Mucosa of descending colon (tissue), 3 donors: ENCODE results near the gene RTBDN. TPM values are rescaled to one million over a fixed set of nuclear protein-coding genes. Genes with fewer than 3 reads are reported as not detected.

Source experiments
- ATAC-seq: fragments of 200-7000 bp; cut with Tn5 transposase; one replicate; pipeline ENCODE4 v1.9.1; 2020; ENCODE audit warnings: mild to moderate bottlenecking, moderate library complexity
- DNase-seq, 3 donors: peaks; one replicate each; pipeline ENCODE4 v3.0.0-alpha.2; 2020
- H3K36me3 ChIP-seq: fragments of 200-600 bp; one replicate; pipeline ENCODE4 v1.8.0; 2021; ENCODE audit warnings: low read depth, mild to moderate bottlenecking
- H3K4me1 ChIP-seq: fragments of 200-600 bp; one replicate; pipeline ENCODE4 v1.8.0; 2021; ENCODE audit warnings: low read depth, mild to moderate bottlenecking
- H3K4me3 ChIP-seq: fragments of 200-600 bp; one replicate; pipeline ENCODE4 v1.8.0; 2021; ENCODE audit warnings: mild to moderate bottlenecking
- H3K9me3 ChIP-seq: fragments of 200-600 bp; one replicate; pipeline ENCODE4 v1.8.0; 2021; ENCODE audit warnings: mild to moderate bottlenecking
- CTCF ChIP-seq: fragments of 200-600 bp; IDR thresholded peaks from one replicate; pipeline ENCODE4 v1.8.0; 2022; ENCODE audit warnings: antibody characterized with exemption, mild to moderate bottlenecking
- intact Hi-C, 2 donors: fragments of 100-400 bp; cut with DNase I in 1 of 2; cut with micrococcal nuclease in 1 of 2; formaldehyde crosslinking; loops; one replicate each; pipeline versions ENCODE4 v1.11.0 to v1.11.1; 2022; cut with DNase I, micrococcal nuclease
- total RNA-seq, 3 donors: library from RNA; stranded (reverse); fragmentation: NEBNext Ultra II Directional in 2 of 3; extraction: Animal tissue kit (Norgen Biotek cat#: 25700) in 2 of 3; gene quantifications; one replicate each; pipeline versions ENCODE4 v1.2.1 to v1.2.4, GENCODE V29; 2021 to 2023
- donor health status: DM: no; HTN: no; CAD: no; lungs with moderate emphysema.
- donor health status: DM: no; HTN: no; CAD: no.
- donor health status: DM: no; HTN: yes; CAD: no.

The RTBDN gene
- total RNA-seq, 3 donors from 2014 or later: 0.87 to 1.7 TPM; not detected in 1

GRCh38 chr19:12792051-12792852 lies 42.1 kb downstream of the RTBDN start:
- H3K4me3 ChIP-seq: peak overlapping the region; percentile 83
- no peaks in the 10 kb centered on the region for H3K36me3 ChIP-seq
- DNase-seq (peak; percentile 79 to 92 (median 86)), ATAC-seq (no peak)
- no peak for TF ChIP-seq CTCF
- H3K9me3 ChIP-seq: no peaks in the 10 kb centered on the region
- intact Hi-C loops: no loop called here
- peaks cover 42% of the 10 kb centered on the region for H3K4me1 ChIP-seq

- Histone ChIP-seq H3K36me3 (no peaks in the 10 kb centered on the region), H3K9me3 (no peaks in the 10 kb centered on the region), H3K4me1 (peaks cover 46% of the 10 kb centered on the region), H3K4me3 (peak within 1 kb of the TSS; percentile 83)
- DNase-seq: peak; percentile 98 to 99 (median 99)
- no peak for TF ChIP-seq CTCF
- intact Hi-C loops: no loop called here
- ATAC-seq: peak; percentile 52
Observed at GRCh38 chr19:12791345-12792050, 42.9 kb downstream of the RTBDN start, which contains the start of gene JUNB. TSS of gene JUNB (plus strand) at chr19:12791486. CDS start at chr19:12791772, 286 bp downstream.

DNA sequence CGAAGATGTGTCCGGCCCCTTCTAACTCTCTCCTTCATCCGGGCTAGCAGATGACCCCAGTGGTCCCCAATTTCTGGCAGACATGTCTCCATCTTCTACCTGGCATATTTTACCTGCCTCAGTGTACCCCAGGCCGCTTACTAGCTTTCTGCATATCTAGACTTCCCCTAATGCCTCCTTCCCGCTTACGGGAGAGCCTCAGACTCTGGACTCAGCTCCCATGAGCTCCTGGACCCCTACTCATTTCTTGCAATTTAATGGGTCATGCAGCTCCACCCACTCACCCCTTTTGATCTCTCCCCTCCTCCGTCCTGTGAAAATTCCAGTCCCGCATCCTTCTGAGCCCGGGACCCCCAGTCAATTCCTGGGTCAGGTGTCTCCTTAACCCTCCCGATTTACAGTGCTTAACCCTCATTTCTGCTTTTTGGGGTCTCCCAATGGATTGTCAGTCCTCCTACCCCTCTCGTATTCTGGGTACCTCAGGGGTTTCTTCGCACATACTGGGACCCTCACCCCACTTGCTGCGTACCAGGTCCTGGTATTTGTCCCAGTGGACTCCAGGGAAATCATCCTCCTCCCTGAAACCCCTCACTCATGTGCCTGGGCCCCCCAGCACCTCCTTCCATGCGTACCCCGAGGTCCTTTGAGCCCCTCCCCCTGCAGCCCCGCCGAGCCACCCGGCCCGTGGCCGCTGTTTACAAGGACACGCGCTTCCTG lies 43.6 kb downstream of the RTBDN start:
- peaks cover 46% of the 10 kb centered on the region for H3K4me1 ChIP-seq
- TF ChIP-seq CTCF: no peak
- ATAC-seq (no peak), DNase-seq (peak; percentile 46 to 55 (median 47))
- intact Hi-C loops: no loop called here
- no peaks in the 10 kb centered on the region for H3K36me3 ChIP-seq
- H3K4me3 ChIP-seq: peak overlapping the region; percentile 83
- no peaks in the 10 kb centered on the region for H3K9me3 ChIP-seq

DNA sequence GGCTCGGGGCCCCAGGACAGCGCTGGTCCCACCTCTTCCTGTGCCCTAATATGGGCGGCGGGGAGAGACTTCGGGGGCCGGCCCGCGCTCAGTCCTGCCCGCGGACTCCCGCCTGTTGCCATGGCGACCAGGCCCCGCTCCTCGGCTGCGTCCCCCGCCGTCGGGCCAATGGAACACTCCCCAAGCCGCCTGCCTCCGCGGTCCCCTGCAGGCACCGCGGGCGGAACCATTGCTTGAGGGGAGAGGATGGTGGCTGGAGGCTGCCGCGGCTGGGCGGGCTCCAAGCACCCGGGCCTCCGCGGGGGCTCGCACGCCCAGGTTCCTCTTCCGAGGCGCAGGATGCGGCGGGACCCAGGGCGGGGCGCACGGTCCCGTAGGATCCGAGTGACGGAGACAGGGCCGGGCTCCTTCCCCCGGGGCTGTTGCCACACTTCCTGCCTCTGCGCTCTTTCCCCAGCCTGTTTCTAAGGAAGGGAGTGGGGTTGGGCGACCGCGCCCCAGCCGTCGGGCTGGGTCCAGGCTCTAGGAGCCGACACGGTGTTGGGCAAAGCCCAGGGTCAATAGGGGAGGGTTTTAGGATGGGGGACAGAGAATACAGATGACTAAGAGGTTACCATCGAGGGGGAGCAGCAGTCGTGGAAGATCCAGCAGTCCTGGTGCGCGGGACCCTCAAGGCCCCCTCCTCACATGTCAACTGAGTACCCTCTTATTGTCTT lies 44.3 kb downstream of the RTBDN start:
- no peaks in the 10 kb centered on the region for H3K36me3 ChIP-seq
- peak; percentile 52 for ATAC-seq
- peaks cover 47% of the 10 kb centered on the region for H3K4me1 ChIP-seq
- intact Hi-C loops: no loop called here
- H3K4me3 ChIP-seq: peak overlapping the region; percentile 19
- H3K9me3 ChIP-seq: no peaks in the 10 kb centered on the region
- no peak for TF ChIP-seq CTCF
- peak; percentile 93 to 98 (median 95) for DNase-seq
